Gastroesophageal sphincter (tissue), 4 donors: Measurements from ENCODE around the gene VAV3. TPM values are rescaled to one million over a fixed set of nuclear protein-coding genes. Genes with fewer than 3 reads are reported as not detected.
A peak's percentile ranks its signal among the peaks of the same experiment; 100 is the strongest.

ENCODE experiments used
- ATAC-seq: fragments of 150-250 bp; one replicate; pipeline ENCODE4 v1.9.1; 2016; ENCODE audit warnings: mild to moderate bottlenecking, moderate library complexity
- H3K27ac ChIP-seq, 4 donors: fragments of 200-600 bp; sonication (generic) in 3 of 4; 1 replicate in 3 of 4; 2 replicates in 1 of 4; pipeline ENCODE4 v1.5.1; 2016 to 2019
- H3K27me3 ChIP-seq: fragments of 200-600 bp; sonication (generic); one replicate; pipeline ENCODE4 v1.5.1; 2019
- H3K36me3 ChIP-seq, 2 donors: fragments of 200-600 bp; sonication (generic); one replicate each; pipeline ENCODE4 v1.5.1; 2019; ENCODE audit warnings: control low read depth in 1 of 2
- H3K4me1 ChIP-seq, 3 donors: fragments of 200-600 bp; sonication (generic); 1 replicate in 2 of 3; 2 replicates in 1 of 3; pipeline ENCODE4 v1.5.1; 2016 to 2019; ENCODE audit warnings: control low read depth in 2 of 3
- H3K4me3 ChIP-seq, 2 donors: fragments of 200-600 bp; sonication (generic); one replicate each; pipeline ENCODE4 v1.5.1; 2019; ENCODE audit warnings: mild to moderate bottlenecking in 1 of 2, moderate library complexity in 1 of 2
- H3K9me3 ChIP-seq, 3 donors: fragments of 200-600 bp; sonication (generic); one replicate each; pipeline ENCODE4 v1.5.1; 2017 to 2019; ENCODE audit warnings: control low read depth in 2 of 3
- EP300 ChIP-seq: sonication (generic); formaldehyde crosslinking; IDR thresholded peaks from one replicate; pipeline ENCODE4 v1.6.1; 2017; ENCODE audit warnings: antibody characterized with exemption, mild to moderate bottlenecking
- POLR2A ChIP-seq, 2 donors: fragments of 450-650 bp; IDR thresholded peaks; one replicate each; pipeline ENCODE4 v1.6.1; 2017; ENCODE audit warnings: antibody characterized with exemption in 2 of 2, mild to moderate bottlenecking in 2 of 2, moderate library complexity in 1 of 2
- POLR2AphosphoS5 ChIP-seq: sonication (generic); formaldehyde crosslinking; IDR thresholded peaks from one replicate; pipeline ENCODE4 v1.6.1; 2017; ENCODE audit warnings: antibody characterized with exemption
- WGBS, 2 donors: methylation state at CpG; one replicate each; pipeline ENCODE4 v1.1.5; 2018; ENCODE audit warnings: low coverage in 1 of 2; 5-methylcytosine and 5-hydroxymethylcytosine counted together
- total RNA-seq, 4 donors: library from RNA; depleted of rRNA; stranded (reverse); fragments of >200 nt; gene quantifications; one replicate each; pipeline ENCODE4 v1.1.0, GENCODE V29; 2016
- TF ChIP-seq, protein P1 (sequence below), 4 experiments: fragments of 200-600 bp in 2 of 4; fragments of 450-650 bp in 2 of 4; sonication (generic) in 1 of 4; IDR thresholded peaks; one replicate each; pipeline ENCODE4 v1.5.1; 2017 to 2019; ENCODE audit warnings: antibody characterized with exemption in 4 of 4, mild to moderate bottlenecking in 2 of 4, moderate library complexity in 2 of 4

Gene VAV3
- total RNA-seq, 4 donors from 2014 or later: 1.3 to 4.7 (median 2.9) TPM

DNA sequence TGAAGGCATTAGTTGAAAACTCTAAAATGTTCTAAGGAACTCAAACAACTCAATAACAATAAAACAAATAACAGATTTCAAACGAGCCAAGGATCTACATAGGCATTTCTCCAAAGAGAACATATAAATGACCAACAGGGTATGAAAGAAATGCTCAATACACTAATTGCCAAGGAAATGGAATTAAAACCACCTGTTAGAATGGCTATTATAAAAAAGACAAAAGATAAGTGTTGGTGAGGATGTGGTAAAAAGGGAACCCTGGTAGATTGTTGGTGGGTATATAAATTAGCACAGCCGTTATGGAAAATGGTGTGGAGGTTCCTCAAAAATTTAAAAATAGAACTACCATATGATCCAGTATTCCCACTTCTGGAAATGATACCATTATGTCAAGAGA lies 9.1 kb upstream of the VAV3 start:
- no peaks in the 10 kb centered on the region for H3K27me3 ChIP-seq
- no peak for TF ChIP-seq POLR2A (IDR thresholded peaks at IDR 0.05)
- TF ChIP-seq, protein P1, sequence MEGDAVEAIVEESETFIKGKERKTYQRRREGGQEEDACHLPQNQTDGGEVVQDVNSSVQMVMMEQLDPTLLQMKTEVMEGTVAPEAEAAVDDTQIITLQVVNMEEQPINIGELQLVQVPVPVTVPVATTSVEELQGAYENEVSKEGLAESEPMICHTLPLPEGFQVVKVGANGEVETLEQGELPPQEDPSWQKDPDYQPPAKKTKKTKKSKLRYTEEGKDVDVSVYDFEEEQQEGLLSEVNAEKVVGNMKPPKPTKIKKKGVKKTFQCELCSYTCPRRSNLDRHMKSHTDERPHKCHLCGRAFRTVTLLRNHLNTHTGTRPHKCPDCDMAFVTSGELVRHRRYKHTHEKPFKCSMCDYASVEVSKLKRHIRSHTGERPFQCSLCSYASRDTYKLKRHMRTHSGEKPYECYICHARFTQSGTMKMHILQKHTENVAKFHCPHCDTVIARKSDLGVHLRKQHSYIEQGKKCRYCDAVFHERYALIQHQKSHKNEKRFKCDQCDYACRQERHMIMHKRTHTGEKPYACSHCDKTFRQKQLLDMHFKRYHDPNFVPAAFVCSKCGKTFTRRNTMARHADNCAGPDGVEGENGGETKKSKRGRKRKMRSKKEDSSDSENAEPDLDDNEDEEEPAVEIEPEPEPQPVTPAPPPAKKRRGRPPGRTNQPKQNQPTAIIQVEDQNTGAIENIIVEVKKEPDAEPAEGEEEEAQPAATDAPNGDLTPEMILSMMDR (IDR thresholded peaks at IDR 0.05): no peak
- no peak for TF ChIP-seq EP300
- TF ChIP-seq POLR2AphosphoS5: no peak
- no peak for ATAC-seq
- H3K4me1 ChIP-seq: no peaks in the 10 kb centered on the region
- 22 to 60% methylated on average over 2 of the region's 2 CpGs for WGBS, 2 donors
- H3K27ac ChIP-seq: no peak overlapping the region
- no peaks in the 10 kb centered on the region for H3K9me3 ChIP-seq
- no peaks in the 10 kb centered on the region for H3K36me3 ChIP-seq
- no peak overlapping the region for H3K4me3 ChIP-seq

DNA sequence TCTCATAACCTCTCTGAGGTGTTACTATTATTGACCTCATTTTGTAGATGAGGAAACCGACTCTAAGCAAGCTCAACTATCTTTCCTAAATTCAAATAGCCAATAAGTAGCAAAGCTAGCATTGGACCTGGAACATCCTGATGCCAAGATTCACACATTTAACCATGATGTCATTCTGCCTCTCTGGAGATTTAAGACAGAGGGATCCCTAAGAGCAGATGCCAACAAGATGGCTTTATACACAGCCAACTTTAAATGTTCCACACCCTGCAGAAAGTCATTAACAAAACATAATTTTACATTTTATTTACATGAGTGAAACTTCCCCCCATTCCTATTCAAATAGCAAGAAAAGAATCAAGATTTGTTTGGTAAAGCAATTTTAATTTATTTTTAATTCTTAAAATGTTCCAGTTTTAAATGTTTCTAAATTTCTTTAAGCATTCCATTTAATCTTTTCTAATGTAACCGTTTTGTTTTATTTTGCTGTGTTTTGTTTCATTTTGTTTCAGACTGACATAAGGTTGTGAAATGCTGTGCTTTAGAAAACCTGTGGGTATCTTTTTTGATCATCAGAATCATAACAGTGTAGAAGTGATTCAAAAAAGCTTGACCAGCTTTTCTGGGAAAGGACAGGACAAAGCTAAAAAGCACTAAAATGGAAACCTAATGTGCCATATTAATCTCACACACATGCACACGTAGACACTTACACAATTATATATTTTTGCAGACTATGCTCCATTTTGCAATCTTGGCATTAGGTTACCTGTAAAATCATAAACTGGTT lies 7.6 kb upstream of the VAV3 start:
- no peak overlapping the region for H3K4me3 ChIP-seq
- 40 to 53% methylated on average over 3 of the region's 3 CpGs for WGBS, 2 donors

GRCh38 chr1:107966550-107966949 lies 1.6 kb upstream of the VAV3 start:
- Histone ChIP-seq H3K4me1 (peaks cover 0 to 25% (median 4%) of the 10 kb centered on the region in 3 donors), H3K4me3 (no peak overlapping the region), H3K27me3 (peaks cover 50% of the 10 kb centered on the region), H3K36me3 (no peaks in the 10 kb centered on the region), H3K27ac (no peak overlapping the region), H3K9me3 (no peaks in the 10 kb centered on the region)
- WGBS, 2 donors: 71 to 80% methylated on average over 7 to 8 of the region's 8 CpGs
- ATAC-seq: no peak
- TF ChIP-seq POLR2A (IDR thresholded peaks at IDR 0.05) (no peak), POLR2AphosphoS5 (no peak), EP300 (no peak)
- TF ChIP-seq, protein P1 (IDR thresholded peaks at IDR 0.05): no peak

More for the DNA sequence above, 7.6 kb upstream of the VAV3 start:
- no peaks in the 10 kb centered on the region for H3K4me1 ChIP-seq
- peaks cover 10% of the 10 kb centered on the region for H3K27me3 ChIP-seq
- H3K36me3 ChIP-seq: no peaks in the 10 kb centered on the region
- no peak for ATAC-seq
- H3K27ac ChIP-seq: no peak overlapping the region
- H3K9me3 ChIP-seq: no peaks in the 10 kb centered on the region
- TF ChIP-seq POLR2AphosphoS5 (no peak), POLR2A (IDR thresholded peaks at IDR 0.05) (no peak), EP300 (no peak)
- TF ChIP-seq, protein P1 (IDR thresholded peaks at IDR 0.05): no peak

- no peak for TF ChIP-seq POLR2AphosphoS5
- TF ChIP-seq, protein P1 (IDR thresholded peaks at IDR 0.05): no peak
- no peak for TF ChIP-seq EP300
- no peak for TF ChIP-seq POLR2A (IDR thresholded peaks at IDR 0.05)
- Histone ChIP-seq H3K36me3 (no peaks in the 10 kb centered on the region), H3K4me3 (peak overlapping the region; percentile 29 to 55), H3K27me3 (peaks cover 50% of the 10 kb centered on the region), H3K27ac (peak overlapping the region in 3 of 4 donors; percentile 43 to 73 (median 44)), H3K9me3 (no peaks in the 10 kb centered on the region), H3K4me1 (peaks cover 0 to 25% (median 4%) of the 10 kb centered on the region in 3 donors)
- ATAC-seq: peak; percentile 13
- WGBS, 2 donors: 0 to 3% methylated on average over 3 to 11 of the region's 79 CpGs
Observed at GRCh38 chr1:107964336-107965109, 457 bp downstream of the VAV3 start.
